Central memory CD8-positive, alpha-beta T cell (primary cell): Measurements from ENCODE around the gene ABCC11.
A peak's percentile ranks its signal among the peaks of the same experiment; 100 is the strongest.

Experiments used
- ATAC-seq: fragments of 150-1000 bp; cut with Tn5 transposase; replicated peaks from 2 replicates; pipeline ENCODE4 v1.10.0; 2022; ENCODE audit warnings: mild to moderate bottlenecking, moderate FRiP score, moderate number of reproducible peaks; ENCODE audit not compliant: poor library complexity, severe bottlenecking; ENCODE audit errors: extremely low read depth
- DNase-seq, 2 donors: peaks; one replicate each; pipeline ENCODE4 v3.0.0; 2021; ENCODE audit warnings: low spot score in 2 of 2
- H3K27ac Mint-ChIP-seq: one replicate; pipeline ENCODE4 v1.8.0; 2022; ENCODE audit warnings: low read depth, mild to moderate bottlenecking, moderate library complexity, mixed read lengths
- H3K27me3 Mint-ChIP-seq: one replicate; pipeline ENCODE4 v1.8.0; 2022; ENCODE audit warnings: mixed read lengths
- H3K36me3 Mint-ChIP-seq: one replicate; pipeline ENCODE4 v1.8.0; 2022; ENCODE audit warnings: mild to moderate bottlenecking, moderate library complexity, mixed read lengths; ENCODE audit not compliant: insufficient read depth
- H3K4me1 Mint-ChIP-seq: one replicate; pipeline ENCODE4 v1.8.0; 2022; ENCODE audit warnings: mixed read lengths
- H3K4me3 Mint-ChIP-seq: one replicate; pipeline ENCODE4 v1.8.0; 2022; ENCODE audit warnings: mild to moderate bottlenecking, moderate library complexity, mixed read lengths
- H3K9me3 Mint-ChIP-seq: one replicate; pipeline ENCODE4 v1.8.0; 2022; ENCODE audit warnings: mixed read lengths

Gene ABCC11

DNA sequence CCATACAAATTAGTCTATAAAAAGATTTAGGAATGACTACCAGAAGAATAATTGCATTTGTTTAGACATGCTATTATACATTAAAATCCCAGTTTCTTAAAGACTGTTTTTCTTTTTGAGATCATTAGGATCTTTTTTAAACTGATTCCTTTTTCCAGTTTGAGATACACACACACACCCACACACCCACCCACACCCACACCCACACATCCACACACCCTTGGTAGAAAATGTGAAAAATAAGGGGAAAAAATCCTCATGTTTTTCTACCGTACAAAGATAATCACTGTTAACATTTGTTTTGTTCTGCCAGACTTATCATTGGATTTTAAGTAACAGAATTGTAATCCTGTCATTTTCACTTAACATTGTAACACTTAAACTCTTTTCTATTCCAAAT is 27.1 kb upstream of the ABCC11 start:
- Mint-ChIP-seq H3K27ac (no peak overlapping the region), H3K4me3 (no peak overlapping the region), H3K36me3 (peaks cover 43% of the 10 kb centered on the region), H3K4me1 (no peaks in the 10 kb centered on the region), H3K27me3 (no peaks in the 10 kb centered on the region), H3K9me3 (no peaks in the 10 kb centered on the region)
- DNase-seq (no peak), ATAC-seq (no peak)

DNA sequence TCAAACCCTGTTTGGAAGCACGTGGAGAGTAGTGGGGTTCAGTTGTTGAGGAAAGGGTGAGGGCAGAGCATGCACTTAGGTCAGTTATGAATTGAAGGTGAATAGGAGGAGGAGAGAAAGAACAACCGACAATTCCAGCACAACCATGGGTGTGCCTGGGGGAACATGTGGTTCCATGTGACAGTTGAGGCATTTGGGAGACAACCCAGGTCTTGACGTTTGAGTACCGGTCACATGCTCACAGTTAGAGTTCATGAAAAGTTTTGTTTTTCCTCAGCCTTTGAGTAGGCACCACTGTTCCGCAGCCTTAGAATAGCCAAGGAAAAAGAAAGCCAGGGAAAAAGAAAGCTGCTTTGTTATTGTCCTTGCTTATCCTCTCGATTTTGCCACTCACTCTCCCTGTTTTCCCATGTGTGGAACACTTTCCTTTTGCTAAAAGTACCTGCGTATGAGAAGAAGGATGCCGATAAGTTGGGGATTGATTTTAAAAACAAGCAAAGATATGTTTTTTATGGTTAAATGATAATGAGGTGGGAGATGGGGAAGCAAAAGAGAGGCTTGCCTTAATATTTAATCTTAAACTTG is 25.6 kb upstream of the ABCC11 start:
- no peak for ATAC-seq
- H3K9me3 Mint-ChIP-seq, result no peaks in the 10 kb centered on the region
- H3K4me3 Mint-ChIP-seq, result no peak overlapping the region
- DNase-seq, result no peak
- H3K27ac Mint-ChIP-seq, result no peak overlapping the region
- H3K27me3 Mint-ChIP-seq, result no peaks in the 10 kb centered on the region
- H3K4me1 Mint-ChIP-seq, result no peaks in the 10 kb centered on the region
- H3K36me3 Mint-ChIP-seq, result peaks cover 35% of the 10 kb centered on the region

DNA sequence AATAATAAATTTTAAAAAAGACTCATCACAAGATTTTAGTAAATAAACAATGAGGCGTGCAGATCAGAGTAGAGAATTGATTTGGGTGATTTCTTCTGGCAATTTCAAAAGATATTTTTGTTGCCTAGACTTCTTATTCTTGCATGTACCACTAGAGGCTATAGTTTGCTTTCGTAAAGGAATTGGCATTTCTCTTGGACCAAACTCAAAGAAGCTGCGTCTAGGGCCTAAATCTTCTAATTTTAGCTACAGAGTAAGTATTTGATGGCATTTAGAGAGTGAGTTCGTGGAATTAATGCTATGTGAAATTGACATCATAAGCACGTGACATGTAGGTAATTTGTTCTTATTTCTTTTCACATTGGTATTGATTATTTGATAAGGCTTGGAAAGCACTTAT is 24.4 kb upstream of the ABCC11 start:
- Mint-ChIP-seq H3K36me3 (peaks cover 29% of the 10 kb centered on the region), H3K9me3 (no peaks in the 10 kb centered on the region), H3K4me3 (no peak overlapping the region), H3K27me3 (no peaks in the 10 kb centered on the region), H3K4me1 (no peaks in the 10 kb centered on the region), H3K27ac (no peak overlapping the region)
- ATAC-seq (no peak), DNase-seq (no peak)

- peaks cover 39% of the 10 kb centered on the region for H3K36me3 Mint-ChIP-seq
- H3K4me3 Mint-ChIP-seq, result no peak overlapping the region
- ATAC-seq (no peak), DNase-seq (no peak)
- H3K4me1 Mint-ChIP-seq, result peaks cover 6% of the 10 kb centered on the region
- H3K27ac Mint-ChIP-seq, result no peak overlapping the region
- H3K27me3 Mint-ChIP-seq, result no peaks in the 10 kb centered on the region
- no peaks in the 10 kb centered on the region for H3K9me3 Mint-ChIP-seq
These were observed 21.7 kb upstream of the ABCC11 start for GRCh38 chr16:48269011-48269410.

- peaks cover 59% of the 10 kb centered on the region for H3K36me3 Mint-ChIP-seq
These were observed 15.3 kb upstream of the ABCC11 start for GRCh38 chr16:48262631-48263030.

GRCh38 chr16:48261569-48261968 is 14.2 kb upstream of the ABCC11 start:
- Mint-ChIP-seq H3K4me1 (peaks cover 12% of the 10 kb centered on the region), H3K4me3 (no peak overlapping the region), H3K27ac (no peak overlapping the region), H3K36me3 (peaks cover 57% of the 10 kb centered on the region), H3K27me3 (no peaks in the 10 kb centered on the region), H3K9me3 (no peaks in the 10 kb centered on the region)
- ATAC-seq (no peak), DNase-seq (no peak)

More at GRCh38 chr16:48262631-48263030, 15.3 kb upstream of the ABCC11 start:
- DNase-seq (no peak), ATAC-seq (no peak)
- Mint-ChIP-seq H3K27me3 (no peaks in the 10 kb centered on the region), H3K9me3 (no peaks in the 10 kb centered on the region), H3K4me3 (no peak overlapping the region), H3K27ac (no peak overlapping the region), H3K4me1 (peaks cover 12% of the 10 kb centered on the region)

- no peak for ATAC-seq
- peaks cover 48% of the 10 kb centered on the region for H3K36me3 Mint-ChIP-seq
- H3K27ac Mint-ChIP-seq, result no peak overlapping the region
- peaks cover 15% of the 10 kb centered on the region for H3K4me1 Mint-ChIP-seq
- no peaks in the 10 kb centered on the region for H3K27me3 Mint-ChIP-seq
- no peak for DNase-seq
- no peak overlapping the region for H3K4me3 Mint-ChIP-seq
- H3K9me3 Mint-ChIP-seq, result no peaks in the 10 kb centered on the region
These were observed 9.3 kb upstream of the ABCC11 start for GRCh38 chr16:48256579-48257177.

DNA sequence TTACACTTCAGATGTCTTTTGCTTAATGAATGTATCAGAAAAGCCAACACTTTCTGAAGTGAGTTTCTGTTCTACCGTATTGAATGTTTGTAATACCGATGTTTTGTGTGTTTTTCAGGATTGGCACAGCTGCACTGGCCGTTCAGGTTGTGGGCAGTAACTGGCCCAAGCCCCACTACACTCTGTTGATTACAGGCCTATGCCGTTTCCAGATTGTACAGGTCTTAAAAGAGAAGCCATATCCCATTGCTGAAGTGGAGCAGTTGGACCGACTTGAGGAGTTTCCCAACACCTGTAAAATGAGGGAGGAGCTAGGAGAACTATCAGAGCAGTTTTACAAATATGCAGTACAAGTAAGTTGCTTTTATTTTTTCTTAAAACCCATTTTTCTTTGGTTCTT is 4.7 kb upstream of the ABCC11 start:
- no peak for ATAC-seq
- H3K27ac Mint-ChIP-seq, result no peak overlapping the region
- H3K9me3 Mint-ChIP-seq, result no peaks in the 10 kb centered on the region
- no peak for DNase-seq
- peaks cover 29% of the 10 kb centered on the region for H3K4me1 Mint-ChIP-seq
- no peaks in the 10 kb centered on the region for H3K27me3 Mint-ChIP-seq
- H3K36me3 Mint-ChIP-seq, result peaks cover 23% of the 10 kb centered on the region
- no peak overlapping the region for H3K4me3 Mint-ChIP-seq

DNA sequence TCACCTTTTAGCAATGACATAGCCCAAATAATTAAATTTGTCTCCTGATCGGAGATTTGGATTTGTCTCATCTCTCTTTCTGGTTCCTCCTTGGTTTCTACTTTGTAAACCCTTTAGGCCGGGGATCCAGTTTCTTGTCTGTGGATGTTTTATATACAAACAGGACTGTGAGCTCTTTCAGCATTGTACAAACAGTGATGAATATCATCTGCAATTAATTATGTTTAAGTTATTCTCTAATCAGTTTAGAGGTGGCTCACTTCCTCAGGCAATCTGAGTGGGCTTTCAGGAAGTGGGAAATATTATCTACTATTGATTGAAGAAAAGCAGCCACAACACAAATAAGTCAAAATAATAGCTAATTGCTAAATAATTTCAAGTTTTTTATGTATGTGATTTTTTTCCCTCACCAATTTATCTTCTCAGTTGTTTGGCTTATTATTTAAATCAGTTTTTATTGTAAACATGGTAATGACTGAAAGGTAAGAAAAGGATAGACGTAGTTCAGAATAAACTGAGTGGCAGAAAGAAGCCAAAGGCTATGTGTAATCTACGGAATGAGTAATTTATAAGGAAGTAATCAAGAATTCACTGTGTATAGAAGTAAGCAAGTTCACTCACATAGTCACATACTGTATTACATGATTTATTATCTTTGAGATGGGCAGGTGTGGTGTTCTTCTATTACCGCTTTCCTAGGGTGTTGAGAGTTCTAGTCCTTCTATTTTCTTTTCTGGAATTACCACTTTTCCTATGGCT is 3.4 kb upstream of the ABCC11 start:
- H3K36me3 Mint-ChIP-seq, result peaks cover 16% of the 10 kb centered on the region
- peak overlapping the region; percentile 24 for H3K27ac Mint-ChIP-seq
- no peak overlapping the region for H3K4me3 Mint-ChIP-seq
- no peaks in the 10 kb centered on the region for H3K27me3 Mint-ChIP-seq
- H3K4me1 Mint-ChIP-seq, result peaks cover 38% of the 10 kb centered on the region
- DNase-seq, result no peak
- no peaks in the 10 kb centered on the region for H3K9me3 Mint-ChIP-seq
- ATAC-seq, result no peak

DNA sequence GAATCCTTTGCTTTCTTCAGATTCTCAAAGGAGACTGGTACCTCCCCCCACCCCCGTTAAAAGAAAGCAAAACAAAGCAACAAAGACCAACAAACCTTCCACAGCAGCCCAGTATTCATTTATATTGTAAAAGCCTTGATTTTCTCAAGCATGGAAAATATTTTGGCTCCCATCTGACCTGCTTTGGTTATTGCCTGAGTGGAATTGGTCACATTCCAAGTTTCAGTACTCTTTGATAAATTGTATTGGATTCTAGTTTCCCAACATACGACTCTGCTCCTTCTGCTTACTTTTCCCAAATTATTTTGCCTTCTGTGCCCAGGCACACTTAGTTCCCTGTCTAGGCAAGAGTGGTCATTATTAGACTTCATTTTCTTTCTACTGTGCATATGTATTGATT is 1.3 kb downstream of the ABCC11 start:
- DNase-seq, result no peak
- Mint-ChIP-seq H3K4me1 (peaks cover 32% of the 10 kb centered on the region), H3K4me3 (peak overlapping the region; percentile 96)

GRCh38 chr16:48244863-48245195 is 2.5 kb downstream of the ABCC11 start:
- H3K4me3 Mint-ChIP-seq, result peak overlapping the region; percentile 96
- peaks cover 5% of the 10 kb centered on the region for H3K9me3 Mint-ChIP-seq
- no peak for ATAC-seq
- peaks cover 26% of the 10 kb centered on the region for H3K4me1 Mint-ChIP-seq
- H3K36me3 Mint-ChIP-seq, result peaks cover 11% of the 10 kb centered on the region
- H3K27me3 Mint-ChIP-seq, result no peaks in the 10 kb centered on the region
- H3K27ac Mint-ChIP-seq, result peak overlapping the region; percentile 96
- no peak for DNase-seq

More for the DNA sequence above, 1.3 kb downstream of the ABCC11 start:
- no peaks in the 10 kb centered on the region for H3K9me3 Mint-ChIP-seq
- H3K36me3 Mint-ChIP-seq, result peaks cover 9% of the 10 kb centered on the region
- ATAC-seq, result no peak
- no peaks in the 10 kb centered on the region for H3K27me3 Mint-ChIP-seq
- H3K27ac Mint-ChIP-seq, result peak overlapping the region; percentile 96

GRCh38 chr16:48244080-48244862 is 3.1 kb downstream of the ABCC11 start, which contains the start of gene LONP2:
Gene LONP2, plus strand, starts transcription at chr16:48244300. Its CDS starts 89 bp downstream, at chr16:48244389.
- DNase-seq (peak; percentile 86 to 87), ATAC-seq (peak; percentile 93)
- Mint-ChIP-seq H3K27me3 (no peaks in the 10 kb centered on the region), H3K36me3 (peaks cover 11% of the 10 kb centered on the region), H3K9me3 (peaks cover 7% of the 10 kb centered on the region), H3K27ac (peak within 1 kb of the TSS; percentile 96), H3K4me3 (peak within 1 kb of the TSS; percentile 96), H3K4me1 (peaks cover 26% of the 10 kb centered on the region)
